GM12878 (cell line): ENCODE data around the gene CNNM3.

Experiments used
- CHD2 ChIP-seq: IDR thresholded peaks from 2 replicates; pipeline ENCODE4 v1.6.1; 2011; ENCODE audit warnings: low read depth, low read length, improper control_type of control experiment, borderline replicate concordance
- CTCF ChIP-seq, 3 experiments: IDR thresholded peaks in 2 of 3; conservative IDR thresholded peaks in 1 of 3; 2 replicates each; pipeline ENCODE4 v1.5.1; 2011; ENCODE audit warnings: low read depth in 3 of 3, low read length in 3 of 3, mild to moderate bottlenecking in 3 of 3, control low read depth in 2 of 3, moderate library complexity in 2 of 3, inconsistent platforms in 1 of 3, mixed read lengths in 1 of 3; ENCODE audit not compliant: control insufficient read depth in 2 of 3, insufficient read depth in 1 of 3; ENCODE audit errors: extremely low read depth in 1 of 3
- EP300 ChIP-seq, 2 experiments: fragments of 150-350 bp in 1 of 2; IDR thresholded peaks; 2 replicates each; pipeline ENCODE4 v1.6.1; 2011 to 2012; ENCODE audit warnings: low read depth in 2 of 2, low read length in 2 of 2, borderline replicate concordance in 1 of 2, improper control_type of control experiment in 1 of 2, inconsistent platforms in 1 of 2; ENCODE audit not compliant: control insufficient read depth in 1 of 2
- EZH2 ChIP-seq: IDR thresholded peaks from 2 replicates; pipeline ENCODE4 v1.6.1; 2012; ENCODE audit warnings: low read depth, mild to moderate bottlenecking, control low read depth, inconsistent platforms, low read length, borderline replicate concordance; ENCODE audit not compliant: control insufficient read depth
- IRF5 ChIP-seq: fragments of 450-650 bp; IDR thresholded peaks from 2 replicates; pipeline ENCODE4 v1.6.1; 2017; ENCODE audit warnings: borderline replicate concordance
- PBX3 ChIP-seq: IDR thresholded peaks from 2 replicates; pipeline ENCODE4 v1.6.1; 2011; ENCODE audit warnings: mild to moderate bottlenecking, low read depth, low read length, moderate library complexity; ENCODE audit not compliant: insufficient replicate concordance
- POLR2A ChIP-seq: IDR thresholded peaks from 2 replicates; pipeline ENCODE4 v1.6.1; 2011; ENCODE audit warnings: low read depth, mild to moderate bottlenecking, low read length
- SIX5 ChIP-seq: IDR thresholded peaks from 2 replicates; pipeline ENCODE4 v1.6.1; 2011; ENCODE audit warnings: mild to moderate bottlenecking, low read depth, low read length, moderate library complexity; ENCODE audit not compliant: severe bottlenecking
- TAF1 ChIP-seq: IDR thresholded peaks from 2 replicates; pipeline ENCODE4 v1.6.1; 2011; ENCODE audit warnings: mild to moderate bottlenecking, low read depth, low read length, borderline replicate concordance

GRCh38 chr2:96792772-96793749, 23.0 kb upstream of the CNNM3 start:
- TF ChIP-seq POLR2A: no peak
- TF ChIP-seq EZH2: no peak
- no peak for TF ChIP-seq SIX5
- TF ChIP-seq EP300 (IDR thresholded peaks at IDR 0.05; ENCODE audit: borderline replicate concordance in 1 of 2, control insufficient read depth in 1 of 2, low read depth in 2 of 2, low read length in 2 of 2): no peak
- TF ChIP-seq IRF5: no peak
- TF ChIP-seq CHD2: no peak
- TF ChIP-seq CTCF (IDR thresholded peaks at IDR 0.05 in 2 of 3, conservative IDR thresholded peaks at IDR 0.05 in 1 of 3; ENCODE audit: control insufficient read depth in 2 of 3, extremely low read depth in 1 of 3, insufficient read depth in 1 of 3, low read depth in 3 of 3, low read length in 3 of 3): no peak
- no peak for TF ChIP-seq PBX3
- TF ChIP-seq TAF1: no peak
